NCI-H187 treated with DMSO at 0.1 percent for 48 hours (cell line): ENCODE measurements around the gene SHBG.

Experiments
- DNase-seq: peaks from one replicate; lab custom pipeline; 2025; lab: John Stamatoyannopoulos, UW

Gene SHBG

GRCh38 chr17:7647018-7647417 is 17.1 kb downstream of the SHBG start:
- no peak for DNase-seq

- no peak for DNase-seq
Measured at GRCh38 chr17:7650509-7651096, 20.7 kb downstream of the SHBG start, which contains the start of gene ATP1B2. Gene ATP1B2 (plus strand): TSS chr17:7650926. CDS start chr17:7651519, 593 bp downstream.

DNA sequence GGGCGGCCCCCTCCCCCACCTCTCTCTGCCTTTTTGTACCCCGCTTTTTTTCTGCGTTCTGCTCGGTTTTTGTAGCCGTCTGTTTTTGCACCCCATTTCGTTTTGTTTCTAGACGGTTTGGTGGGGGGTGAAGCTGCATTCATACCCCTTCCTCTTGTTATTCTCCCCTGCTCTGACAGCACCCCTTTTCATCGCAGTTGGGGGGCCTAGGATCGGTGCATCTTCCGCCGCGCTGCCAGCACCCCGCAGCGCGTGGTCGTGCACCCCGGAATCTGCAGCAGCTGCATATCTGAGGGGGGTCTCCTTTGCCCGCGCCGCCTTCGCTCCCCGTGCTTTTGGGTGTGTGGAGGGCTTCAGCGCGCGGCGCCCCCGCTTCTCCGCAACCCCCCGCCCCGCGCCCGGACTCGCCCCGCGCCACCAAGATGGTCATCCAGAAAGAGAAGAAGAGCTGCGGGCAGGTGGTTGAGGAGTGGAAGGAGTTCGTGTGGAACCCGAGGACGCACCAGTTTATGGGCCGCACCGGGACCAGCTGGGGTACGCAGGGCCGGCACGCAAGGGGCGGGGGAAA is 21.2 kb downstream of the SHBG start:
- no peak for DNase-seq

DNA sequence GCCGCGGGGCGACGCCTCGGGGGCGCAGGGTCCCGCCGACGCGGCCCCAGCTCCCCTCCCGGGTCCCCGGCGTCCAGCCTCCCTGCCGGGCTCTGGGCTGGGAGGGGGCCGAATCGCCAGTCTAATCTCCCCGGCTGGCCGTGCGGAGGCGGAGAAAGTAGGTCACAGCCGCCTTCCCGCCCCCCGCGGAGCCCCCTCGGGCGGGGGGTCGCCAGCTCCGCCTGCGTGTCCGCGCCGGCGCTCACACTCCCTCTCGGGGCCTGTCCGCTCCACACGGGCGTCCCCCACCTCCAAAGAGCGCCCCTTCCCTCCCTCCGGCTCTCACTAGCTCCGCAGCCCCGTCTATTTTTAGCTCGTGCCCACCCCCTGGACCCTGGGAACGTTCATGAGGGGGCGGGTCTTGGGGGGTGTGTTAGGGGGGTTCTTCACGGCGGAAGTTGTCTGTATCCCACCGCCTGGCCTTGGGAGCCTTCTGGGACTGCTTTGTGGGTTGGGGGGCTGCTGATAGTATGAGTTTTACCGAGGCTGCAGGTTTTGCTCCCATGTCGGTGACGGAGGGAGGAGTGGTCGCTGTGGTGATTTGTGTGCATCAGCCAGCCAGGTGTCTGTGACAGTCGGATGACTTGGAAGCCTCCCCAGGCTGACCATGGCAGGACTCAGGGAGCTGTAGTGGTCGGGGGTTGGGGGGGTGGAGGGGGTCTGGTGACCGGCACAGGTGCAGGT is 21.9 kb downstream of the SHBG start:
- no peak for DNase-seq

DNA sequence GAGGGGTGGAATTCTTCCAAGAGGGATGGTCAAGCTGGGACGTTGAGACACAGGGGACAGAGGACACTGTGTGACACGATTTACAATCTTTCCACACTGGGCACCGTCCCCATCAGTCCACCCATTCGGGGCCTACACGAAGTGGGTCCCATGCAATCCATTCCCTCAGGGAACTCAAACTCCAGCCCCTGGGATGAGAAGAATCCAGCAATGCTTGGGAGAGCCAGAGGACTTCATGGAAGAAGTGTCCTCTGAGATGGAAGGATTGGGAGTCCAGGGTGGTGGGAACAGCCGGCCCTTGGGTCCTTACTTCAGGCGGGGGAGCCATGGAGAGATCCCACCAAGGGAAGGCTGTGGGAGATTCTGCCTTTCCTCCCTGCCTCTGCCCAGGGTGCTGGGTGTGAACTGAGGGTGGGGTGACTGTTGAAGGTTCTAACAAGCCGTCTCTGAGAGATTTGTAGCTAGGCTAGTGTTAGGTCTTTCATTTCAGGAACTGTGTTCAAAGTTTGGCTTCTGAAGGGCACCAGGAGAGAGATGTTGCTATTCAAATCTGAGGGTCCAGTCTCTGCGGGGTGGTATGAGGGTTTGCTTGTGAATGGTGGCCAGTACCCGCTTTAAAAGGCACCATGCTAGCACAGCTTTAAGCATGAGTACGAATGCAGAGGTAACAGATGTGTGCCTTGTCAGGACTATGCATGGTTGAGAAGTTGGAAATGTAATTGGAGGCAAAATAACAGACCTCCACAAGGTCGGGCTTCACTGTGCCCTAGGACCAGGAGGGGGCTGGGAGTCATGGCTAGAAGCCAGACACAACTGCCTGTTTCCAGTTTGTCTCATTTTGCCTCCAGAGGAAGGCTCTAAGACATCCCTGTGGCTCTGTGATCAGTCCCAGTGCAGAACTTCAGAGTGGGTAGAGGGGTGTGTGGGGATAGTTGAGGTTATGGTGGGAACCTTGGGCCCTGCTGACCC is 22.7 kb downstream of the SHBG start:
- no peak for DNase-seq

GRCh38 chr17:7654832-7655540 is 25.1 kb downstream of the SHBG start:
- no peak for DNase-seq

DNA sequence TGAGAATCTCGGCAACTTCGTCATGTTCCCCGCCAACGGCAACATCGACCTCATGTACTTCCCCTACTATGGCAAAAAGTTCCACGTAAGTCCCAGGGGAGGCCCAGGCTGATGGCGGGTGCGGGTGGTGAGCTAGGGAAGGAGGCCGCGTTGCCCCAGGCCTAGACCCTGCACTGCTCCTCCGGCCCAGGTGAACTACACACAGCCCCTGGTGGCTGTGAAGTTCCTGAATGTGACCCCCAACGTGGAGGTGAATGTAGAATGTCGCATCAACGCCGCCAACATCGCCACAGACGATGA is 25.6 kb downstream of the SHBG start:
- no peak for DNase-seq

GRCh38 chr17:7656958-7657609 is 27.1 kb downstream of the SHBG start:
- DNase-seq: no peak

- DNase-seq: no peak
Measured at GRCh38 chr17:7667656-7668406, 37.9 kb downstream of the SHBG start.

GRCh38 chr17:7668482-7668881 is 38.5 kb downstream of the SHBG start:
- no peak for DNase-seq

GRCh38 chr17:7673239-7673638 is 43.3 kb downstream of the SHBG start:
- DNase-seq: no peak

- DNase-seq: no peak
Measured at GRCh38 chr17:7674934-7675333, 45.0 kb downstream of the SHBG start.

DNA sequence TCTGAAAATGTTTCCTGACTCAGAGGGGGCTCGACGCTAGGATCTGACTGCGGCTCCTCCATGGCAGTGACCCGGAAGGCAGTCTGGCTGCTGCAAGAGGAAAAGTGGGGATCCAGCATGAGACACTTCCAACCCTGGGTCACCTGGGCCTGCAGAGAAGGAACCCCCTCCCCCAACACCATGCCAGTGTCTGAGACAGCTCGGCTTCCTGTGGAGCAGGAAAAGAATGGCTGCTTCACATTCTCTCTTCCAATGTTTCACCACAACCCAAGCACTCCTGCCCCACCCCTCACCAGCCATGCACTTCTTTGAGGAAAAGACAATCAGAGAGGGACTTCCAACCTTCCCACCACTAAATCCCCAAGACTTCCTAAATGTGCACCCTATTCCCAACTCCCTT is 46.6 kb downstream of the SHBG start:
- DNase-seq: no peak

- no peak for DNase-seq
Measured at GRCh38 chr17:7677388-7678067, 47.6 kb downstream of the SHBG start.
